Erythroblast (primary cell): ENCODE data around the gene THBS1.

Experiments
- DNase-seq, 2 experiments: peaks; one replicate each; lab custom pipeline; 2025; lab: John Stamatoyannopoulos, UW
- GATA1 ChIP-seq: IDR thresholded peaks from 2 replicates; pipeline ENCODE4 v1.6.1; 2011; ENCODE audit warnings: low read depth, mild to moderate bottlenecking, control low read depth, low read length, moderate library complexity
- POLR2A ChIP-seq: IDR thresholded peaks from 2 replicates; pipeline ENCODE4 v1.6.1; 2011; ENCODE audit warnings: mild to moderate bottlenecking, low read length

The THBS1 gene

DNA sequence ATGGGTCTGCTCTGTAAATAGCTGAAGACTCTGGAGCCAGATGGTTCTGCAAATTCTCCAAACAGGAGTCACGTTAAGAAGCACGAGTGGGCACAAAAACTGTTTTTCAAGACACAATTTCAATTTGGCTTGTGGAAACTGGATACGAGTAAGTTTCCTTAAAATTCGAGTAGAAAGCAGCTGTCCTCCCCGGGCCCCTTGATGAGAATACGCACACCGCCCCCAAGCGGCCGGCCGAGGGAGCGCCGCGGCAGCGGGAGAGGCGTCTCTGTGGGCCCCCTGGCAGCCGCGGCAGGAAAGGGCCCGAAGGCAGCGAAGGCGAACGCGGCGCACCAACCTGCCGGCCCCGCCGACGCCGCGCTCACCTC lies 778 bp upstream of the THBS1 start:
- TF ChIP-seq POLR2A (no peak), GATA1 (no peak)
- DNase-seq = peak; percentile 79 to 85

DNA sequence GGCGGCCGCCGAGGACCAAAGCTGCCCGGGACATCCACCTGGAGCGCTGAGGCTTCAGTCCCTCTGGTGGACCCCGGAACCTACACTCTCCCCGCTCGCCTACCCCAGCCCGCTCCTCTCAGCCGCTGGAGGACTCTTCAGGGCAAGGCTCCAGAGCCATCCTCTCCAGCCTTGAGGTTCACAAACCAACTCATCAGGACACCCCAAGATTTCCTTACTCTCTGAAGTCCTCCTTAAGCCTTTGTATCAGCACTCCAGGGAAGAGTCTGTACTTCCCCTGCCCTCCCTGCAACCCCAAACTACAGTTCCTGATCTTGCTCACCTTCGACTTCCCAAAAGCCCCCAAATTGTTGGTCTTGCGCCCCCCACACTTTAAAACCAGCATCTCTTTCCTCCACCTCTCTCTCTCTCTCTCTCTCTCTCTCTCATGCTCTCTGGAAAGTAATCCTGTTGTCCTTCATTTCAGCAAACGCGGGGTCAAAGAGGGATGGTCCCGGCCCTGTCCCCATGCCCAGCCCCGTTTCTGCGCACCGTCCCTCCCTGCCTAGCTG lies 438 bp downstream of the THBS1 start:
- no peak for DNase-seq

GRCh38 chr15:39581793-39582285 lies 960 bp downstream of the THBS1 start:
- no peak for DNase-seq
- TF ChIP-seq POLR2A (peak; percentile 28), GATA1 (no peak)

More for the DNA sequence above, 438 bp downstream of the THBS1 start:
- TF ChIP-seq POLR2A = peak; percentile 15
- no peak for TF ChIP-seq GATA1

GRCh38 chr15:39582286-39582976 lies 1.6 kb downstream of the THBS1 start:
- TF ChIP-seq POLR2A (no peak), GATA1 (no peak)

DNA sequence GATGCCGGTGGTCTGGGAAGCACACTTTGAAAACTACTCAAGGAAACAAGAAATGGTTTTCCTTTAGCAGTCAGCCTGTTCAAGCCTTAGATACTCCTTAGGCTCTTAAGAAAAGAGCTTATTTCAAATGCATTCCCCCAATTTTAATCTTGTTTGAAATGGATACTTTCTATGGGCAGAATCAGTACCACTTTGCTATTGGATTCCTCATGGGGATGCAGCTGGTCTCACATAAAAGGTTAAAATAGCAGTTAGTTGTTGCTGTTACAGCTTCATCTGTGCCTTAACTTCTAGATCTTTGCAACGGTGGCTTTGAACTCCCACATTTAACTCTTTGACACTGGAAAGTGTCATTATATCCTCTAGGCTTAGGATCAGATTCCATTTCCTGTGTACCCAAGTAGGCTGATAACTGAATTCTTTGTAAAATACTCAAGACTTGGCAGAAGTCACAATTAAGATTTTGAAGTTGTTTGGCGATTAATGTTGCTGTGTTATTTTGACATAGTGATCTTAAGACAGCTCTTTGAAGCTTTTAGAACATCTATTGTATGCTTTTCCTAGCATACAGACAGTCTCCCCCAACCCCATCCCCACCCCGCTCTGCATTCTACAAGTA lies 2.2 kb downstream of the THBS1 start:
- TF ChIP-seq POLR2A (no peak), GATA1 (no peak)
- DNase-seq = no peak

More at GRCh38 chr15:39582286-39582976, 1.6 kb downstream of the THBS1 start:
- DNase-seq = no peak

- TF ChIP-seq GATA1 (no peak), POLR2A (peak; percentile 22)
- DNase-seq = peak; percentile 17 to 26
Measured at GRCh38 chr15:39583596-39584265, 2.9 kb downstream of the THBS1 start.

DNA sequence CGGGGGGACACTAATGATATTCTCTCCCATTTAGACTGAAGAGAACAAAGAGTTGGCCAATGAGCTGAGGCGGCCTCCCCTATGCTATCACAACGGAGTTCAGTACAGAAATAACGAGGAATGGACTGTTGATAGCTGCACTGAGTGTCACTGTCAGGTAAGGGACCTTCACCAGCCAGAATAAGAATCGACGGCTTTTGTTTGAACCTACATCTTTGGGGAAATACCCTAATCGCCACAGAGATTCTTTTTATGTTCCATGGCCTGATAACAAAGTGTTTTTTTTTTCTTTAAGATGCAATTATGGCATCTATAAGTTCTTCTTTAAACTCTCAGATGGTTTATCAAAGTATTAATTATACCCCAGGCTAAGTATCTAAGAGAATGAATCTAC lies 3.4 kb downstream of the THBS1 start:
- TF ChIP-seq GATA1 (no peak), POLR2A (no peak)
- DNase-seq = no peak

- TF ChIP-seq GATA1 = no peak
- TF ChIP-seq POLR2A = no peak
- DNase-seq = no peak
Measured at GRCh38 chr15:39584662-39585388, 3.9 kb downstream of the THBS1 start.

- TF ChIP-seq POLR2A (no peak), GATA1 (no peak)
- no peak for DNase-seq
Measured at GRCh38 chr15:39585389-39585841, 4.5 kb downstream of the THBS1 start.

DNA sequence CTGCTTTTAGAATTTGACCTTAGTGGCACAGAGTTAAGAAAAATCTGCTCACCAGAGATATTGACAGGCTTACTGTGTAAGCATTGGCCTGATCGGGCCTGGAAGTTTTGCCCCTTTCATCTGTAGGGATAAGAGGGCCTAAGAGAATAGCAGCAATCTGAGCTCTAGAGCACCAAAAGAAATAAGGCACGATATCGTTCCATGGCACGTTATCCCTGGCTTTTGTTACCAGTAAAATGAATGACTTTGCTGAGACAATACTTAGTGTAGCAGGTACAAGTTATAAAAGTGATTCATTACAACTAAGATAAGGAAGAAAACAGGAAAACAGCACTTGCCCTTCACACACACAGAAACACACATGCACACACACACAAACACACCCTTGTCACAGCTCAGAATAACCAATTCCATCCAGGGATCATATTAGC lies 5.0 kb downstream of the THBS1 start:
- DNase-seq = no peak
- TF ChIP-seq GATA1 = no peak
- TF ChIP-seq POLR2A = no peak

DNA sequence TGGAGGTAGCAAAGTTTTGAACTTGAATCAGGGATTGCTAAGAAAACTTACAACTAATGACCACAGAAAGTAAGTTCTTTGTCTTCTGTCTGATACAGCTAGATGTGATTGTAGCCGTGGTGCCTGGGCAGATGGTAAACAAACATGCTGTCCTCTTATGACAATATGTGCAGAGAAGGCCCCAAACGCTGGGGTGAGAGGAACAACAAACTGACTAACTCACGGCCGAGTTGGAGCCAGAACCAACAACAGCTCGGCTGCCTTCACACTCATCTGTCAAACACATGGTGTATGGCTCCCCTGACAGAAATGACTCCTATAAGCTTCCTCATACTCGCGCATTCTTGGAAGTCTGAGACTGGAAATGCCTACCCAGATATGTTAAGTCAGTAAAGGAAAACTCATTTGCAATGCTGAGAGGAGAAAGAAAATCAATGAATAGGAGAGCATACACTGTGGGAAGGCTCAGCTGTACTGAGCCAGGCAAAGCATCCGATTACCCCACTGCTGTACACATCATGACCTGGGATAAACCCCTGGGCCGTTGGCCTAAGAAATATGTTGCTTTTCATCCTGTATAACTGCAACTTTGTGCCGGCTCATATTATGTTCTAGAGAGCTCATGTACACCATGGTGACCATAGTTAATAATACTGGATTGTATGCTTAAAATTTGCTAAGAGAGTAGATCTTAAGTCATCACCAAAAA lies 5.7 kb downstream of the THBS1 start:
- TF ChIP-seq GATA1 = no peak
- TF ChIP-seq POLR2A = peak; percentile 4
- no peak for DNase-seq

DNA sequence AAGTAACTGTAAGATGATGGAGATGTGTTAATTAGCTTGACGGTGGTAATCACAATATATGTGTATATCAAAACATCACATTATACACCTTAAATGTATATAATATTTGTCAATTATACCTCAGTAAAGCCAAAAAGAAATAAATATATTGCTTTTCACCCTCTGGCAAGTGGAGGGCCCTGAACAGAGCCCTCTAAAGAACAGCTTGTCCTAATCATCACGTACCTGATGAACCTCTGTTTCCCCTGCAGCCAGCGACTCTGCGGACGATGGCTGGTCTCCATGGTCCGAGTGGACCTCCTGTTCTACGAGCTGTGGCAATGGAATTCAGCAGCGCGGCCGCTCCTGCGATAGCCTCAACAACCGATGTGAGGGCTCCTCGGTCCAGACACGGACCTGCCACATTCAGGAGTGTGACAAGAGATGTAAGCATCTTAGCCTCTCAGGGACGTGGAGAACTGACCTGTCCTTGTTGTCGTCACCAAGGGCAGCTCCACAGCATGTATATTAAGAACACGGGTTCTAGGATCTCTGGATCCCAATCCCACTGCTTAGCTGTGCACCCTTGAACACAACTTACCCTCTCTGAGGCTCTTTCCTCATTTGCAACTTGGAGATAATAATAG lies 6.3 kb downstream of the THBS1 start:
- no peak for DNase-seq
- TF ChIP-seq GATA1 = no peak
- TF ChIP-seq POLR2A = peak; percentile 14
